Measurements from ENCODE around the gene TYK2. TPM values are rescaled to one million over a fixed set of nuclear protein-coding genes. Genes with fewer than 3 reads are reported as not detected.
"Not testable (repeated sequence)": the region's sequence is repeated elsewhere in the genome, so short reads cannot be mapped to it uniquely, and the experiment has no call there.

Gene TYK2
- total RNA-seq, 1 donor, result 72.7 TPM

DNA sequence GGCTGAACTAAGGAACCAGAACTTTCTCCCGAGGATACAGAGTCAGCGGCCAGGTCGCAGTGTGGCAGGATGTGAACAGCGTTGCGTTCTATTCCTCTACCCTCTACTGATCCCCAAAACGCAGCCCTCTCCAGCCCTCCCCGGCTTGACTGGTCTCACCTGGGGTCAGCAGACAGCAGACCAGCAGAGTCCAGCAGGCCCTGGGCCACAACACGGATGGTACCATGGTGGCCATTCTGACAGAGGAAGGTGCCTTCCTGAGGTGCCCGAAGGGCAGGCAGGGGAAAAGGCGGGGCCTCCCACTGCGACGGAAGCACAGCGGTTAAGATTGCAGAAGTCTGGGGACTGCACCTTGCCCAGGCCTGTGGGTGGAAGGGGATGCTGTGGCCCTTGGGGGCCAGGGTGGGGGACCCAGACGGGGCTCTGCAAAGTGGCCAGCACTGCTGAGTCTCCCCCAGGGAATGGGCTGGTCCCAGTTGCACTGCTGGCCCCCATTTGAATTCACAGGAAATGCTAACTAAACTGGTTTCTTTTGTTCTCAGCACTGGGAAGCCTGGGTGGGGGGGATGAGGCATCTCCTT is 40.9 kb downstream of the TYK2 start, which contains the start of gene ICAM3:
Gene ICAM3, minus strand, starts transcription at position 245 of the 581 bp plus-strand sequence. Its CDS starts 10 bp downstream, at position 235.
- Histone ChIP-seq H3K79me2 (ENCODE audit: insufficient read depth, low read length) (no peaks in the 10 kb centered on the region), H3K4me3 (ENCODE audit: insufficient read depth, low read length) (no peak within 1 kb of the TSS), H4K20me1 (ENCODE audit: insufficient read depth, low read length) (no peaks in the 10 kb centered on the region), H2AFZ (ENCODE audit: low read length) (no peak within 1 kb of the TSS), H3K36me3 (ENCODE audit: insufficient read depth, low read length) (no peaks in the 10 kb centered on the region), H3K27me3 (ENCODE audit: insufficient read depth, low read length) (no peaks in the 10 kb centered on the region), H3K4me2 (ENCODE audit: insufficient read depth, low read length) (no peak within 1 kb of the TSS), H3K4me1 (ENCODE audit: insufficient read depth, low read length) (peaks cover 2% of the 10 kb centered on the region), H3K27ac (ENCODE audit: low read depth, low read length) (no peak within 1 kb of the TSS), H3K9me3 (ENCODE audit: low read depth, low read length) (no peaks in the 10 kb centered on the region)
- TF ChIP-seq, protein P1, sequence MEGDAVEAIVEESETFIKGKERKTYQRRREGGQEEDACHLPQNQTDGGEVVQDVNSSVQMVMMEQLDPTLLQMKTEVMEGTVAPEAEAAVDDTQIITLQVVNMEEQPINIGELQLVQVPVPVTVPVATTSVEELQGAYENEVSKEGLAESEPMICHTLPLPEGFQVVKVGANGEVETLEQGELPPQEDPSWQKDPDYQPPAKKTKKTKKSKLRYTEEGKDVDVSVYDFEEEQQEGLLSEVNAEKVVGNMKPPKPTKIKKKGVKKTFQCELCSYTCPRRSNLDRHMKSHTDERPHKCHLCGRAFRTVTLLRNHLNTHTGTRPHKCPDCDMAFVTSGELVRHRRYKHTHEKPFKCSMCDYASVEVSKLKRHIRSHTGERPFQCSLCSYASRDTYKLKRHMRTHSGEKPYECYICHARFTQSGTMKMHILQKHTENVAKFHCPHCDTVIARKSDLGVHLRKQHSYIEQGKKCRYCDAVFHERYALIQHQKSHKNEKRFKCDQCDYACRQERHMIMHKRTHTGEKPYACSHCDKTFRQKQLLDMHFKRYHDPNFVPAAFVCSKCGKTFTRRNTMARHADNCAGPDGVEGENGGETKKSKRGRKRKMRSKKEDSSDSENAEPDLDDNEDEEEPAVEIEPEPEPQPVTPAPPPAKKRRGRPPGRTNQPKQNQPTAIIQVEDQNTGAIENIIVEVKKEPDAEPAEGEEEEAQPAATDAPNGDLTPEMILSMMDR (IDR thresholded peaks at IDR 0.05; ENCODE audit: extremely low read depth, low read depth, low read length), result no peak
- DNase-seq (ENCODE audit: insufficient read length, low spot score, missing footprints), result peak; percentile 67

DNA sequence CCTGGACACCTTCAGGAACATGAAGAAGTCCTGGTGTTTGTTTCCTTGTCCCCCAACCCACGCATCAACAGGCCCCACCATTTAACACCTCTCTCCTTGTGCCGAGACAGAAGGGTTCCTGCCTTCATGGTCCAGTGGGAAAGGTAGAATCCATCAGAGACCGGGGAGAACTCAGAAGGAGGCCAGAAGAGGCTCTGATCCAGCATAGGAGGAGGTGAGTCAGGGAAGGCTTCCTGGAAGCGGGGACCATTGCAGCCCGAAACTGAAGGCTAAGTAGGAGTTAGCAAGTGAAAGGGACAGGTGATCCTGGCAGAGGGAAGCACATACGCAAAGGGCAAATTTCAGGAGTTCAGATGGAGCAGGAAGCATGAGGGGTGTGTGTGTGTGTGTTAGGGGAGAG is 41.4 kb downstream of the TYK2 start:
- Histone ChIP-seq H3K79me2 (ENCODE audit: insufficient read depth, low read length) (no peaks in the 10 kb centered on the region), H3K36me3 (ENCODE audit: insufficient read depth, low read length) (no peaks in the 10 kb centered on the region), H3K27ac (ENCODE audit: low read depth, low read length) (no peak overlapping the region), H3K4me3 (ENCODE audit: insufficient read depth, low read length) (no peak overlapping the region), H2AFZ (ENCODE audit: low read length) (no peak overlapping the region), H4K20me1 (ENCODE audit: insufficient read depth, low read length) (no peaks in the 10 kb centered on the region), H3K4me2 (ENCODE audit: insufficient read depth, low read length) (no peak overlapping the region), H3K27me3 (ENCODE audit: insufficient read depth, low read length) (no peaks in the 10 kb centered on the region), H3K4me1 (ENCODE audit: insufficient read depth, low read length) (peaks cover 7% of the 10 kb centered on the region), H3K9me3 (ENCODE audit: low read depth, low read length) (no peaks in the 10 kb centered on the region)
- TF ChIP-seq, protein P1 (IDR thresholded peaks at IDR 0.05; ENCODE audit: extremely low read depth, low read depth, low read length), result no peak
- DNase-seq (ENCODE audit: insufficient read length, low spot score, missing footprints), result peak; percentile 50

DNA sequence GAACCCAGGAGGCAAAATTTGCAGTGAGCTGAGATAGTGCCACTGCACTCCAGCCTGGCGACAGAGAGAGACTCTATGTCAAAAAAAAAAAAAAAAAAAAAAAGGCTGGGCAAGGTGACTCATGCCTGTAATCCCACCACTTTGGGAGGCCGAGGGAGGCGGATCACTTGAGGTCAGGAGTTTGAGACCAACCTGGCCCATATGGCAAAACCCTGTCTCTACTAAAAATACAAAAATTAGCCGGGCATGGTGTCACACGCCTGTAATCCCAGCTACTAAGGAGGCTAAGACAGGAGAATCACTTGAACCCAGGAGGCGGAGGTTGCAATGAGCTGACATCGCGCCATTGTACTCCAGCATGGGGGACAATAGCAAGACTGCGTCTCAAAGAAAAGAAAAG is 43.6 kb downstream of the TYK2 start:
- H3K9me3 ChIP-seq (ENCODE audit: low read depth, low read length); H3K4me3 ChIP-seq (ENCODE audit: insufficient read depth, low read length): not testable (repeated sequence)

DNA sequence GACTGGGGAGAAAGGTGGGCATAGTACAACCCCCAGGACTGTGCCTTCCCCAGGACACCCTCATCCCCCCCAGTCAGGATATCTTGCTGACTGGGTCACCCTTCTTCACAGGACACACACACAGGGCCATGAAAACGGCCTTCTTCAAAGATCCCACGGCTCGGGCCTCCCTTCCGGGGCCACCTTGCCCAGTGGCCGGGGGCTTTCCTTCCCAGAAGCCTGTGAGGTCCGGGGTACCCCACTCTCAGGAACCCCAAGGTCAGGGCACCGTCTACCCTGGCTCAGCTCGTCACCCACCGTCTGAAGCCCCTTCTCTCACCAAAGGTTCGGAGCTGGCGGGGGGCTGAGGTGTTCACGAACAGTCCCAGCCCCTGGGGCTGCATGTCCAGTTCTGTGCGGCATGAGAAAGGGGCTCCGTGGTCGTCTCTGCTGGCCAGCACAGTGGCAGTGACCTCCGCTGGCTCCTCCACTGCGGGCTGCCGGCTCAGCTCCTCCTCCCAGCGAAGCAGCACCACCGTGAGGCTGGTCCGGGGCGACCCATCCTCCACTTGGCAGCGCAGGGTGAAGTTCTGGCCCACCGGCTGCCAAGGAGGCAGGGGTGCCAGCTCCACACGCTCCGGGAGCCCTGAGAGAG is 44.9 kb downstream of the TYK2 start:
- peak overlapping the region; percentile 99 for H3K4me3 ChIP-seq (ENCODE audit: insufficient read depth, low read length)
- TF ChIP-seq, protein P1 (IDR thresholded peaks at IDR 0.05; ENCODE audit: extremely low read depth, low read depth, low read length), result no peak
- no peak for DNase-seq (ENCODE audit: insufficient read length, low spot score, missing footprints)
- no peak overlapping the region for H3K27ac ChIP-seq (ENCODE audit: low read depth, low read length)
- H3K79me2 ChIP-seq (ENCODE audit: insufficient read depth, low read length), result peaks cover 28% of the 10 kb centered on the region
- H3K4me2 ChIP-seq (ENCODE audit: insufficient read depth, low read length), result peak overlapping the region; percentile 99
- H3K36me3 ChIP-seq (ENCODE audit: insufficient read depth, low read length), result peaks cover 2% of the 10 kb centered on the region
- peaks cover 22% of the 10 kb centered on the region for H3K4me1 ChIP-seq (ENCODE audit: insufficient read depth, low read length)
- H3K27me3 ChIP-seq (ENCODE audit: insufficient read depth, low read length), result no peaks in the 10 kb centered on the region
- H3K9me3 ChIP-seq (ENCODE audit: low read depth, low read length), result no peaks in the 10 kb centered on the region
- H2AFZ ChIP-seq (ENCODE audit: low read length), result peak overlapping the region; percentile 96
- peaks cover 15% of the 10 kb centered on the region for H4K20me1 ChIP-seq (ENCODE audit: insufficient read depth, low read length)

More for the DNA sequence above, 43.6 kb downstream of the TYK2 start:
- H3K4me1 ChIP-seq (ENCODE audit: insufficient read depth, low read length), result peaks cover 21% of the 10 kb centered on the region
- H2AFZ ChIP-seq (ENCODE audit: low read length); DNase-seq (ENCODE audit: insufficient read length, low spot score, missing footprints); H3K4me2 ChIP-seq (ENCODE audit: insufficient read depth, low read length); H3K27ac ChIP-seq (ENCODE audit: low read depth, low read length); H3K27me3 ChIP-seq (ENCODE audit: insufficient read depth, low read length); H3K36me3 ChIP-seq (ENCODE audit: insufficient read depth, low read length): not testable (repeated sequence)
- peaks cover 11% of the 10 kb centered on the region for H4K20me1 ChIP-seq (ENCODE audit: insufficient read depth, low read length)
- H3K79me2 ChIP-seq (ENCODE audit: insufficient read depth, low read length), result peaks cover 18% of the 10 kb centered on the region
